22Rv1 (cell line): ENCODE results near the gene TYK2.
"Not testable (repeated sequence)": the region's sequence is repeated elsewhere in the genome, so short reads cannot be mapped to it uniquely, and the experiment has no call there.

Experiments used
- H3K27ac ChIP-seq: fragments of 450-650 bp; 2 replicates; pipeline ENCODE4 v1.5.1; 2017
- ZFX ChIP-seq: fragments of 450-650 bp; IDR thresholded peaks from 2 replicates; pipeline ENCODE4 v1.6.1; 2017; ENCODE audit warnings: antibody characterized with exemption, borderline replicate concordance
- TF ChIP-seq, protein P1 (sequence below): fragments of 450-650 bp; IDR thresholded peaks from 2 replicates; pipeline ENCODE4 v1.5.1; 2017; ENCODE audit warnings: mild to moderate bottlenecking

Gene TYK2

DNA sequence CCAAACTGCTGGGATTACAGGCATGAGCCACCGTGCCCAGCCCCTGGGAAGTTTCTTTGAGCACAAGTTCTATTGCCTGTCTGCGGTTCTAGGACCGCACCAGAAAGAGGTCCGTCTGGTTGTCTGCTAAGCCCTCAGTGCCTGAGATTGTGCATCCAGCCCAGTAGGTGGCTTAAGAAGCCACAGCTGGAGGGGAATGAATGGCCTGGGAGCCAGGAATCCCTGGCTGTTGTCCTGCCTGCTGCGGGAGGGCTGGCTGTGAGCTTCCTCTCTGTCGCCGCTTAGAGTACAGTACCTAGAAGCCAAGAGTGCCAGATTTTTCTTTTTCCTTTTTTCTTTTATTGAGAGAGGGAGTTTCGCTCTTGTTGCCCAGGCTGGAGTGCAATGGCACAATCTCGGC lies 4.2 kb upstream of the TYK2 start:
- no peak overlapping the region for H3K27ac ChIP-seq
- TF ChIP-seq, protein P1, sequence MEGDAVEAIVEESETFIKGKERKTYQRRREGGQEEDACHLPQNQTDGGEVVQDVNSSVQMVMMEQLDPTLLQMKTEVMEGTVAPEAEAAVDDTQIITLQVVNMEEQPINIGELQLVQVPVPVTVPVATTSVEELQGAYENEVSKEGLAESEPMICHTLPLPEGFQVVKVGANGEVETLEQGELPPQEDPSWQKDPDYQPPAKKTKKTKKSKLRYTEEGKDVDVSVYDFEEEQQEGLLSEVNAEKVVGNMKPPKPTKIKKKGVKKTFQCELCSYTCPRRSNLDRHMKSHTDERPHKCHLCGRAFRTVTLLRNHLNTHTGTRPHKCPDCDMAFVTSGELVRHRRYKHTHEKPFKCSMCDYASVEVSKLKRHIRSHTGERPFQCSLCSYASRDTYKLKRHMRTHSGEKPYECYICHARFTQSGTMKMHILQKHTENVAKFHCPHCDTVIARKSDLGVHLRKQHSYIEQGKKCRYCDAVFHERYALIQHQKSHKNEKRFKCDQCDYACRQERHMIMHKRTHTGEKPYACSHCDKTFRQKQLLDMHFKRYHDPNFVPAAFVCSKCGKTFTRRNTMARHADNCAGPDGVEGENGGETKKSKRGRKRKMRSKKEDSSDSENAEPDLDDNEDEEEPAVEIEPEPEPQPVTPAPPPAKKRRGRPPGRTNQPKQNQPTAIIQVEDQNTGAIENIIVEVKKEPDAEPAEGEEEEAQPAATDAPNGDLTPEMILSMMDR, result no peak
- no peak for TF ChIP-seq ZFX

DNA sequence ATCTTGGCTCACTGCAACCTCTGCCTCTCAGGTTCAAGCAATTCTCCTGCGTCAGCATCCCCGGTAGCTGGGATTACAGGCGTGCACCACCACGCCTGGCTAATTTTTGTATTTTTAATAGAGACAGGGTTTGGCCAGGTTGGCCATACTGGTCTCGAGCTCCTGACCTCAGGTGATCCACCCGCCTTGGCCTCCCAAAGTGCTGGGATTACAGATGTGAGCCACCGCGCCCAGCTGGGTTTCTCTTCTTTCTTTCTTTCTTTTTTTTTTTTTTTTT lies 2.8 kb upstream of the TYK2 start:
- H3K27ac ChIP-seq, result not testable (repeated sequence)

DNA sequence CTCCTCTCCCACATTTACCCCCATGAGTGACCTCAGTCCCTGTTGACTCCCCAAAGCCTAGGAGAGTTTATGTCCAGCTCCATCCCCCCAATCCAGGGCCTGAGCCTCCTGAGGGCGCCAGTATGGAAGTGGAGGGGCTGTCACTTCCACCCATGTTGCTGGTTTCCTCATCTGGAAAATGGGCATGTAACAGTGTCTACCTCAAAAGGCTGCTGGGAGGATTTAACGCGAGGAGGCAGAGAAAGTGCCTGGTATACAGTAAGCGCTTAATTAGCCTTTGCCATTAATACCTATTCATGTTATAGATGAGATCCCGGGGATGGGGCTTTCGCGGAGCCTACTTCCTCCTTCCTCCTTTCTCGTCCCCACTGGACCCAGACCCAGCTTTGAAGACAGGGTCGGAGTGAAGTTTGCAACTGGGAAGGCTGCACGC lies 476 bp downstream of the TYK2 start:
- TF ChIP-seq, protein P1, result no peak
- no peak for TF ChIP-seq ZFX
- peak overlapping the region; percentile 85 for H3K27ac ChIP-seq

DNA sequence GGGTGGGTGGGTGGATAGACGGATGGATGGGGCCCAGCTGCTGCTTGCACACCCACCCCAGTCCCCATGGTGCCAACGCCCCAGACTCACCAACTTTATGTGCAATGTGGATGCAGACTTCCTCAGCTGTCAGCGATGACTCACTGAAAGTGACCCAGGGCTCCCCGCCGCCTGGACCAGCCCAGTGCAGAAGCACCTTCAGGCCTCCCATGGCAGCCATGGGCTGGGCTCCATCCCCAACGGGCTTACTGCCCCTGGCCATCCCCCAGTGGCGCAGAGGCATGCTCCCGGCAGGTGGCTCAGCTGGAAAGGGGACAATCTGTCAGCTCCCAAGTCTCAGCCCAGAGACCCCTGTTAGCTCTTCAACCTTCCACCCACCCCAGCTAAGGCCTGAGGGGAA lies 2.2 kb downstream of the TYK2 start:
- TF ChIP-seq, protein P1, result no peak
- no peak for TF ChIP-seq ZFX

DNA sequence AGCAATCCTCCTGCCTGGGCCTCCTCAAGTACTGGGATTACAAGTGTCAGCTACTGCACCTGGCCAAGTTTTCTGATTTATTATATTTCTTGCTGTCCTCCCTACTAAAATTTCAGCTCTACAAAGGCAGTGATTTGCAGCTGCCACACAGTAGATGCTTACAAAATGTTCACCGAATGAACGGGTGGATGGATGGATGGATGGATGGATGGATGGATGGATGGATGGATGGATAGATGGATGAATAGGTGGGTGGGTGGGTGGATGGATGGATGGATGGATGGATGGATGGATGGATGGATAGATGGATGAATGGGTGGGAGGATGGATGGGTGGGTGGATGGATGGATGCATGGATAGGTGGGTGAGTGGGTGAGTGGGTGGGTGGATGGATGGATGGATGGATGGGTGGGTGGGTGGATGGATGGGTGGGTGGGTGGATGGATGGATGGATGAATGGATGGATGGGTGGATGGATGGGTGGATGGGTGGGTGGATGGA lies 3.2 kb downstream of the TYK2 start:
- not testable (repeated sequence) for H3K27ac ChIP-seq

More for the DNA sequence above, 2.2 kb downstream of the TYK2 start:
- no peak overlapping the region for H3K27ac ChIP-seq

DNA sequence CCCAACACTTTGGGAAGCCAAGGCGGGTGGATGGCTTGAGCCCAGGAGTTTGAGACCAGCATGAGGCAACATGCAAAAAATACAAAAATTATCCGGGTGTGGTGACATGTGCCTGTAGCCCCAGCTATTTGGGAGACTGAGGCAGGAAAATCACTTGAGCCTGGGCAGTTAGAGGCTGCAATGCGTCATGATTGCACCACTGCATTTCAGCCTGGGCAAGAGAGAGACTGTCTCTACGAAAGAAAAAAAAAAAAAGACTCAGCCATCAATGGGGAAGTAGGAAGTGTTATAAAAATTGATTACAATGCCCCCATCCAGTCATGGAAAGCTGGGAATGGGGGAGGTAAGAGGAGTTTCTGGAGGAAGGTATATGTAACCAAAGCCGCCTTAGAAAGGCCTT lies 5.4 kb downstream of the TYK2 start:
- TF ChIP-seq, protein P1, result no peak
- TF ChIP-seq ZFX, result no peak
- H3K27ac ChIP-seq, result no peak overlapping the region

DNA sequence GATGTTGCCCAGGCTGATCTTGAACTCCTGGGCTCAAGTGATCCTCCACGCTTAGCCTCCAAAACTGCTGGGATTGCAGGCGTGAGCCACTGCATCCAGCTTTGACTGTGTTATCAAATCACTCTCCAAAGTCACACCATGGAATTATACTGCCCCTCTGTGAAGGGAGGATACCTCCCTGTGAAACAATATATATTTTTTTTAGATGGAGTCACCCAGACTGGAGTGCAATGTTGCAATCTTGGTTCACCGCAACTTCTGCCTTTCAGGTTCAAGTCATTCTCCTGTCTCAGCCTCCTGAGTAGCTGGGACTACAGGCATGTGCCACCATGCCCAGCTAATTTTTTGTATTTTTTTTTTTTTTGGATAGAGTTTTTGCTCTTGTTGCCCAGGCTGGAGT lies 7.7 kb downstream of the TYK2 start:
- TF ChIP-seq ZFX, result no peak
- TF ChIP-seq, protein P1, result no peak
- no peak overlapping the region for H3K27ac ChIP-seq

DNA sequence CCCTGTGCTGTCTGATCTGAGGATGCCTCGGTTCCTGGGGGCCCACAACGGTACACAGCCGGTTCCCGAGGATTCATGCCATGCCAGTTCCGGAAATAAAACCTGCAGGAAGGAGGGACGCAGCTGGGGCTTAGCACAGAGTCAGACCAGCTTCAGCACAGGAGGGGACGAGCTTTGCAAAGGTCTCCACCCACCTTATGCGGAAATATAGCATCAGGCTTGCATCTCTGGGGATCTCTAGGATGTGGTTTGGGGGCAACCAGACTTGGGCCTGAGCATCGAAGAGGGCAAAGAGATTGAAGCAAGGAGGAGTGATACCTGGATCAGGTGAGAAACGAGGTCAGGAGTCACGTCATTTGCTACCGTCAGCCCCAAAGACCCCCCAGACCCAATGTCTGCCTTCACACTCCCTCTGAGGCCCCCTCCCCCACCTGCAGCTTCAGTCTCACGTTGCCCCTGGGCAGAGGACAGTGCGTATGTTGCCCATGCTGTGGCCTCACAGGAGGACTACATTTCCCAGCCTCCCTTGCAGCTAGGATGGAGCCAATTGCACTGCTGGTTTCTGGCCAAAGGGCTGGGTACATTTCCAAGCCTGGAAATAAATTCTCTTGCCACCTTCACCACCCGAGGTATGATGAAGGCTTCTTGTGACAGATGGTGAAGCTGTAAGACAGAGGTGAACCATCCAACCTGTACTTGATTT lies 12.1 kb downstream of the TYK2 start:
- H3K27ac ChIP-seq, result no peak overlapping the region
- TF ChIP-seq ZFX, result no peak
- TF ChIP-seq, protein P1, result no peak

DNA sequence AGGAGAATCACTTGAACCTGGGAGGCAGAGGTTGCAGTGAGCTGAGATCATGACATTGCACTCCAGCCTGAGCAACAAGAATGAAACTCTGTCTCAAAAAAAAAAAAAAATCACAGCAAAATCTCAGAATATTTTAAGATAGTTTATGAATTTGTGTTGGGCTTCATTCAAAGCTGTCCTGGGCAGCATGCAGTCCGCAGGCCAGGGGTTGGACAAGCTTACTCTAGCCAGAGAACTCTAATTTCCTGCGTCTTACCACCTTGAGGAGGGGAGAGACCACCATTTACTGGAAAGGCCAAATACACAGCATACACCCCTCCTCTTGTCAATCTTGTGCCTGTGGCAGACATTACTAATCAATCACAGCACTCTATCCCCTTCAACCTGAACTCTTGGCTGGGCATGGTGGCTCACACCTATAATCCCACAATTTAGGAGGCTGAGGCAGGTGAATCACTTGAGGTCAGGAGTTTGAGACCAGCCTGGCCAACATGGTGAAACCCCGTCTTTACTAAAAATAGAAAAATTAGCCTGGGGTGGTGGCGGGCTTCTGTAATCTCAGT lies 13.3 kb downstream of the TYK2 start:
- H3K27ac ChIP-seq, result not testable (repeated sequence)
